ENCODE measurements around the gene BEST2.
"Not testable (repeated sequence)": the region's sequence is repeated elsewhere in the genome, so short reads cannot be mapped to it uniquely, and the experiment has no call there.

Gene BEST2

GRCh38 chr19:12797607-12798006 lies 46.0 kb downstream of the BEST2 start:
- WGBS: over 99% methylated on average over 7 of the region's 7 CpGs
- H3K27me3 ChIP-seq (ENCODE audit: control insufficient read depth in 1 of 2, insufficient read depth in 1 of 2, low read length in 2 of 2); H3K9ac ChIP-seq (ENCODE audit: low read length): not testable (repeated sequence)

DNA sequence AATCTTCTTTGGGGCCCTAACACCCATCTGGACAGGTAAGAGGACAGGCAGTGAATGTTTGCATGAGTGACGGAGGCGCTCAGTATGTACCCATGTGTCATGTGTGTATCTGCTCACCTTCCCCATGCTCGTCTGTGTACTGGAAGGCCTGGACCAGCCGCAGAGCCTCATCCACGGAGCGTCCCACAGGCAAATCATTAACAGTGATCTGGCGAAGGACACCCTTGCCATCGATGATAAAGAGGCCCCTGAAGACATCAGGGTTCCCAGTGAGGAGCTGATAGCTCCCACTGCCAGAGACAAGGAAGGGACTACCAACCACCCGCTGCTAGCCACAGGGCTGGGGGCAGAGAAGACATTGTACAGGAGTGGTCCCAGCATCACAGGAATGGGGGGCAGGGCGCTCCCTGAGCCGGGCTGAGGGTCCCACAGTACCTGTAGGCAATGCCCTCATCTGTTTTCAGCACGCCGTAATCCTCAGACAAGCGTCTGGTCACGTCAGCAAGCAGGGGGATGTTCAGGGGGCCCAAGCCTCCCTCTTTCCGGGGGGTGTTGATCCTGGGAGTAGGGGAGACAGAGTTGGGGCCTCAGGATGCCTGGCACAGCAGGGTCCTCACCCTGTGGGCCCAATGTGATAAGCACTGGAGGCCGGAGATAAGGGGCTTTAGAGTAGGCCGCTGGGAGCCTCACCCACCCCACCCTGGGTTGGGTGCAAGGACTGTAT lies 48.3 kb downstream of the BEST2 start:
- Histone ChIP-seq H2AK5ac (ENCODE audit: low read length, severe bottlenecking) (no peak overlapping the region), H3K9me3 (ENCODE audit: control insufficient read depth, low read length) (no peaks in the 10 kb centered on the region), H3K27ac (ENCODE audit: low read length, poor library complexity, severe bottlenecking) (no peak overlapping the region), H2BK12ac (ENCODE audit: low read length in 2 of 2) (no peak overlapping the region), H3K23ac (ENCODE audit: low read length in 2 of 2) (peak overlapping the region in 1 of 2 experiments; percentile 89), H2BK120ac (ENCODE audit: low read depth, low read length) (no peak overlapping the region), H2BK15ac (ENCODE audit: low read depth, poor library complexity, severe bottlenecking) (no peak overlapping the region), H3K4me3 (ENCODE audit: insufficient read depth in 1 of 2, low read depth in 1 of 2, low read length in 2 of 2) (peak overlapping the region in 1 of 2 experiments; percentile 89), H3K14ac (ENCODE audit: low read length in 2 of 2) (no peak overlapping the region), H3K79me1 (replicated peaks; ENCODE audit: low read length, poor library complexity, severe bottlenecking) (peaks cover 19% of the 10 kb centered on the region), H2BK5ac (ENCODE audit: low read depth, low read length, poor library complexity, severe bottlenecking) (no peak overlapping the region), H4K91ac (ENCODE audit: low read length) (no peak overlapping the region), H3K9ac (ENCODE audit: low read length) (no peak overlapping the region), H3K4me2 (ENCODE audit: low read length, poor library complexity, severe bottlenecking) (no peak overlapping the region), H2AFZ (ENCODE audit: low read depth, low read length) (no peak overlapping the region), H4K8ac (ENCODE audit: low read length) (no peak overlapping the region), H3K36me3 (ENCODE audit: control insufficient read depth in 1 of 2, insufficient read depth in 2 of 2, low read depth in 1 of 2, low read length in 2 of 2) (peaks cover 14 to 23% of the 10 kb centered on the region in 2 experiments), H3K27me3 (ENCODE audit: control insufficient read depth in 1 of 2, insufficient read depth in 1 of 2, low read length in 2 of 2) (no peaks in the 10 kb centered on the region), H3K4ac (ENCODE audit: low read depth in 1 of 2, low read length in 2 of 2) (no peak overlapping the region), H3K4me1 (ENCODE audit: control insufficient read depth, insufficient read depth, low read depth, low read length) (peaks cover 29% of the 10 kb centered on the region), H3K18ac (ENCODE audit: low read depth in 1 of 2, low read length in 2 of 2) (no peak overlapping the region)
- 96% methylated on average over 18 of the region's 18 CpGs for WGBS
- DNase-seq: no peak

More at GRCh38 chr19:12797607-12798006, 46.0 kb downstream of the BEST2 start:
- not testable (repeated sequence) for H2BK15ac ChIP-seq (ENCODE audit: low read depth, poor library complexity, severe bottlenecking); H3K14ac ChIP-seq (ENCODE audit: low read length in 2 of 2); H2AK5ac ChIP-seq (ENCODE audit: low read length, severe bottlenecking); H3K18ac ChIP-seq (ENCODE audit: low read depth in 1 of 2, low read length in 2 of 2); H3K27ac ChIP-seq (ENCODE audit: low read length, poor library complexity, severe bottlenecking); DNase-seq; H3K4me3 ChIP-seq (ENCODE audit: insufficient read depth in 1 of 2, low read depth in 1 of 2, low read length in 2 of 2); H3K23ac ChIP-seq (ENCODE audit: low read length in 2 of 2); H4K8ac ChIP-seq (ENCODE audit: low read length); H2AFZ ChIP-seq (ENCODE audit: low read depth, low read length); H3K4me2 ChIP-seq (ENCODE audit: low read length, poor library complexity, severe bottlenecking); H2BK5ac ChIP-seq (ENCODE audit: low read depth, low read length, poor library complexity, severe bottlenecking); H3K4ac ChIP-seq (ENCODE audit: low read depth in 1 of 2, low read length in 2 of 2); H2BK12ac ChIP-seq (ENCODE audit: low read length in 2 of 2); H4K91ac ChIP-seq (ENCODE audit: low read length); H2BK120ac ChIP-seq (ENCODE audit: low read depth, low read length); H3K9me3 ChIP-seq (ENCODE audit: control insufficient read depth, low read length)
- Histone ChIP-seq H3K4me1 (ENCODE audit: control insufficient read depth, insufficient read depth, low read depth, low read length) (peaks cover 36% of the 10 kb centered on the region), H3K36me3 (ENCODE audit: control insufficient read depth in 1 of 2, insufficient read depth in 2 of 2, low read depth in 1 of 2, low read length in 2 of 2) (peaks cover 14 to 23% of the 10 kb centered on the region in 2 experiments), H3K79me1 (replicated peaks; ENCODE audit: low read length, poor library complexity, severe bottlenecking) (peaks cover 19% of the 10 kb centered on the region)

GRCh38 chr19:12800466-12800770 lies 48.8 kb downstream of the BEST2 start:
- Histone ChIP-seq H3K9me3 (ENCODE audit: control insufficient read depth, low read length) (no peaks in the 10 kb centered on the region), H3K36me3 (ENCODE audit: control insufficient read depth in 1 of 2, insufficient read depth in 2 of 2, low read depth in 1 of 2, low read length in 2 of 2) (peaks cover 14 to 23% of the 10 kb centered on the region in 2 experiments), H3K4me3 (ENCODE audit: insufficient read depth in 1 of 2, low read depth in 1 of 2, low read length in 2 of 2) (peak overlapping the region in 1 of 2 experiments; percentile 89), H2AFZ (ENCODE audit: low read depth, low read length) (no peak overlapping the region), H3K27me3 (ENCODE audit: control insufficient read depth in 1 of 2, insufficient read depth in 1 of 2, low read length in 2 of 2) (no peaks in the 10 kb centered on the region), H2BK120ac (ENCODE audit: low read depth, low read length) (no peak overlapping the region), H3K14ac (ENCODE audit: low read length in 2 of 2) (no peak overlapping the region), H3K27ac (ENCODE audit: low read length, poor library complexity, severe bottlenecking) (no peak overlapping the region), H4K91ac (ENCODE audit: low read length) (no peak overlapping the region), H2BK5ac (ENCODE audit: low read depth, low read length, poor library complexity, severe bottlenecking) (no peak overlapping the region), H3K79me1 (replicated peaks; ENCODE audit: low read length, poor library complexity, severe bottlenecking) (peaks cover 19% of the 10 kb centered on the region), H3K9ac (ENCODE audit: low read length) (peak overlapping the region; percentile 88), H3K4me2 (ENCODE audit: low read length, poor library complexity, severe bottlenecking) (peak overlapping the region; percentile 68), H3K18ac (ENCODE audit: low read depth in 1 of 2, low read length in 2 of 2) (no peak overlapping the region), H3K4me1 (ENCODE audit: control insufficient read depth, insufficient read depth, low read depth, low read length) (peaks cover 29% of the 10 kb centered on the region), H2BK12ac (ENCODE audit: low read length in 2 of 2) (no peak overlapping the region), H4K8ac (ENCODE audit: low read length) (no peak overlapping the region), H2BK15ac (ENCODE audit: low read depth, poor library complexity, severe bottlenecking) (no peak overlapping the region), H3K4ac (ENCODE audit: low read depth in 1 of 2, low read length in 2 of 2) (no peak overlapping the region), H3K23ac (ENCODE audit: low read length in 2 of 2) (peak overlapping the region in 1 of 2 experiments; percentile 89), H2AK5ac (ENCODE audit: low read length, severe bottlenecking) (no peak overlapping the region)
- 100% methylated on average over 1 of the region's 1 CpG for WGBS
- DNase-seq: peak; percentile 71

- H3K14ac ChIP-seq (ENCODE audit: low read length in 2 of 2): peak overlapping the region in 1 of 2 experiments; percentile 88
These were observed 49.4 kb downstream of the BEST2 start for GRCh38 chr19:12800923-12801465.

More at GRCh38 chr19:12800923-12801465, 49.4 kb downstream of the BEST2 start:
- Histone ChIP-seq H3K23ac (ENCODE audit: low read length in 2 of 2) (peak overlapping the region in 1 of 2 experiments; percentile 80), H3K9ac (ENCODE audit: low read length) (peak overlapping the region; percentile 88), H3K4me2 (ENCODE audit: low read length, poor library complexity, severe bottlenecking) (peak overlapping the region; percentile 68), H3K4ac (ENCODE audit: low read depth in 1 of 2, low read length in 2 of 2) (peak overlapping the region in 1 of 2 experiments; percentile 50), H3K36me3 (ENCODE audit: control insufficient read depth in 1 of 2, insufficient read depth in 2 of 2, low read depth in 1 of 2, low read length in 2 of 2) (peaks cover 14 to 23% of the 10 kb centered on the region in 2 experiments), H3K9me3 (ENCODE audit: control insufficient read depth, low read length) (no peaks in the 10 kb centered on the region), H3K4me3 (ENCODE audit: insufficient read depth in 1 of 2, low read depth in 1 of 2, low read length in 2 of 2) (peak overlapping the region; percentile 80 to 89), H3K79me1 (replicated peaks; ENCODE audit: low read length, poor library complexity, severe bottlenecking) (peaks cover 19% of the 10 kb centered on the region), H3K27ac (ENCODE audit: low read length, poor library complexity, severe bottlenecking) (no peak overlapping the region), H2BK15ac (ENCODE audit: low read depth, poor library complexity, severe bottlenecking) (no peak overlapping the region), H4K91ac (ENCODE audit: low read length) (no peak overlapping the region), H3K4me1 (ENCODE audit: control insufficient read depth, insufficient read depth, low read depth, low read length) (peaks cover 27% of the 10 kb centered on the region), H2BK12ac (ENCODE audit: low read length in 2 of 2) (no peak overlapping the region), H4K8ac (ENCODE audit: low read length) (peak overlapping the region; percentile 9), H3K27me3 (ENCODE audit: control insufficient read depth in 1 of 2, insufficient read depth in 1 of 2, low read length in 2 of 2) (no peaks in the 10 kb centered on the region), H2BK120ac (ENCODE audit: low read depth, low read length) (no peak overlapping the region), H2BK5ac (ENCODE audit: low read depth, low read length, poor library complexity, severe bottlenecking) (no peak overlapping the region), H2AFZ (ENCODE audit: low read depth, low read length) (peak overlapping the region; percentile 73), H2AK5ac (ENCODE audit: low read length, severe bottlenecking) (no peak overlapping the region), H3K18ac (ENCODE audit: low read depth in 1 of 2, low read length in 2 of 2) (peak overlapping the region; percentile 7 to 73)
- DNase-seq: peak; percentile 33
- WGBS: 8% methylated on average over 32 of the region's 38 CpGs

All from mesenchymal stem cell (in vitro differentiated cells and primary cell).